ENCODE data around the gene SSBP3. TPM values are rescaled to one million over a fixed set of nuclear protein-coding genes. Genes with fewer than 3 reads are reported as not detected.
"Not testable (repeated sequence)": the region's sequence is repeated elsewhere in the genome, so short reads cannot be mapped to it uniquely, and the experiment has no call there.

Gene SSBP3
- total RNA-seq, 4 donors from 2014 or later: 19.0 to 35.2 (median 33.4) TPM

DNA sequence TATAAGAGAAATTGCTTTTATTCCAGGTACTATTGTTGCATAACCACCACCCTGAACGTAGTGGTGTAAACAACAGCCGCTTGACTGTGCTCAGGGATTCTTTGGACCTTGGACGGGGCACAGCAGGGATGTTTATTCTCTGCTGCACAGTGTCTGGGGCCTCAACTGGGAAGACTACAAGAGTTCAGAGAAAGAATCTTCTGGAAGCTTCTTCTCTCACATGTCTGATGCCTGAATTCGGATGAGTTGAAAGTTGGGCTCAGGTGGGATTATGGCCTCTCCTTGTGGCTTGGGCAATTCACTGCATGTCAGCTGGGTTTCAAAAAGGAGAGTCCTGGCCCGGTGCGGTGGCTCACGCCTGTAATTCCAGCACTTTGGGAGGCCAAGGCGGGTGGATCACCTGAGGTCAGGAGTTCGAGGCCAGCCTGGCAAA is 19.0 kb upstream of the SSBP3 start:
- DNase-seq: peak in 2 of 3 donors; percentile 69 to 84
- H3K36me3 ChIP-seq: no peaks in the 10 kb centered on the region
- no peaks in the 10 kb centered on the region for H3K27me3 ChIP-seq
- peak in 2 of 6 experiments; percentile 15 to 34 for TF ChIP-seq CTCF (IDR thresholded peaks at IDR 0.05)
- TF ChIP-seq POLR2A (IDR thresholded peaks at IDR 0.05): no peak
- H3K9me3 ChIP-seq: no peaks in the 10 kb centered on the region
- no peak overlapping the region for H3K4me3 ChIP-seq
- H3K27ac ChIP-seq: peak overlapping the region in 2 of 4 donors; percentile 68 to 84
- no peaks in the 10 kb centered on the region for H3K4me1 ChIP-seq

DNA sequence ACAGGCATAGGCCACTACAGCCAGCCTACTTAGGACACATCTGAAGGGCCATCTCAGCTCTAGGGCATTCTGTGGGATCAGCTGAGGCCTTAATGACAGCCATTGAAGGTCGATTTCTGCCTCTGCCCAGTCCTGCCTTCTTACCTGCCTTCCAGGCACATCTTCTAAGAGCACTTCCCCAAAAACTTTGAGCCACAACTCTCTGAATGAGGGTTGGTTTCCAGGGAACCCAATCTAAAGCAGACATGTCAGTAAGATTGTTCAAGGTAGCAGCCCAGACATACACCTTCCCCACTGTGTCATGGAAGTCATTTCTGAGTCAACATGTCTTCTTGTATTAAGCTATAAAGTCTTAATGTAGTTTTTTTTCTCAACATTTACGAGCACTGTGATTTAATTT is 18.2 kb upstream of the SSBP3 start:
- no peak for DNase-seq
- Histone ChIP-seq H3K4me1 (no peaks in the 10 kb centered on the region), H3K27me3 (no peaks in the 10 kb centered on the region), H3K9me3 (no peaks in the 10 kb centered on the region), H3K4me3 (no peak overlapping the region), H3K27ac (peak overlapping the region in 1 of 4 donors; percentile 68), H3K36me3 (no peaks in the 10 kb centered on the region)
- TF ChIP-seq CTCF (IDR thresholded peaks at IDR 0.05): no peak
- TF ChIP-seq POLR2A (IDR thresholded peaks at IDR 0.05): no peak

- Histone ChIP-seq H3K27me3 (no peaks in the 10 kb centered on the region), H3K4me1 (no peaks in the 10 kb centered on the region), H3K36me3 (no peaks in the 10 kb centered on the region), H3K9me3 (no peaks in the 10 kb centered on the region), H3K4me3 (no peak overlapping the region), H3K27ac (no peak overlapping the region)
- TF ChIP-seq CTCF (IDR thresholded peaks at IDR 0.05) (no peak), POLR2A (IDR thresholded peaks at IDR 0.05) (no peak)
- DNase-seq: no peak
Observed at GRCh38 chr1:54421101-54421504, 14.9 kb upstream of the SSBP3 start.

- not testable (repeated sequence) for H3K27me3 ChIP-seq, H3K36me3 ChIP-seq, DNase-seq, H3K4me1 ChIP-seq, H3K4me3 ChIP-seq, H3K9me3 ChIP-seq
- peak in 1 of 6 experiments; percentile 2 for TF ChIP-seq CTCF (IDR thresholded peaks at IDR 0.05)
- H3K27ac ChIP-seq: peak overlapping the region in 1 of 4 donors; percentile 59
Observed at GRCh38 chr1:54418598-54418997, 12.4 kb upstream of the SSBP3 start.

DNA sequence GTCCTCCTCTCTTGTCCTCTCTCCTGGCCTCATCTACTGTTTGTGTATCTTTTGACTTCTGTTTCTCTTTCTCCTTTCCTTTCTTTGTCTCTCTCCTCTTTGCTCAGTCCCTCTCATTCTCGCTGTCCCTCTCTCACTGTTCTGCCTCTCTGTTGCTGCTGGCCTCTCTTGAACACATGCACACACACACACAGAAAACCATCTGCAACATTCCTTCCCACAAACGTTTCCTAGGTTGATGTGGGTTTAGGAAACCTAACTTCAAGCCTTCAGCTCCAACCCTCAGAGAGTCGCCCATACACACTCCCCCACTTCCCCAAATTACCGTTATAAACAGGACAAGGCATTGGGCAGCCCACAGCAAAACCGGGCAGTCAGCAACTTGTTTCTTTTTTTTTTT is 10.9 kb upstream of the SSBP3 start:
- no peak for DNase-seq
- H3K27ac ChIP-seq: no peak overlapping the region
- no peaks in the 10 kb centered on the region for H3K9me3 ChIP-seq
- H3K4me3 ChIP-seq: no peak overlapping the region
- no peaks in the 10 kb centered on the region for H3K27me3 ChIP-seq
- peaks cover 0 to 11% (median 0%) of the 10 kb centered on the region in 4 donors for H3K4me1 ChIP-seq
- H3K36me3 ChIP-seq: no peaks in the 10 kb centered on the region
- TF ChIP-seq CTCF (IDR thresholded peaks at IDR 0.05): no peak
- TF ChIP-seq POLR2A (IDR thresholded peaks at IDR 0.05): no peak

DNA sequence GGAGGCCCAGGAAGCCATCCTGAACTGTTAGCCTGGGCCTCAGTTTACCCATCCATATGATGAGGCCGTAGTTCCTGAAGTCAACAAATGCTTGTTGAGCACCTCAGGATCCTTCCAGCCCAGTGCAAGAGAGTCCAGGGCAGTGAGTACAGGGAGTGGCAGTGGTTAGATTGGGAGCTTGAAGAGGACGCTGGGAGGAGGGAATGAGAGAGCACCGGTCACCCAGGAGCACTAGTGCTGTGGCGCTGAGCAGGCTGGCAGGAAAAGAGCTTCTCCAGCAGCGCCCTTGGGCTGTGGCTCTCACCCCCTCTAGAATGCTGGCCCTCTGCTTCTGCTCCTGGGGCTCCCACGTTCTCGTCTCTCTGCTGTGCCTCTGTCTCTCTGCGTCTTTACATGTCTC is 10.2 kb upstream of the SSBP3 start:
- no peaks in the 10 kb centered on the region for H3K9me3 ChIP-seq
- no peak overlapping the region for H3K4me3 ChIP-seq
- peaks cover 0 to 11% (median 0%) of the 10 kb centered on the region in 4 donors for H3K4me1 ChIP-seq
- no peak overlapping the region for H3K27ac ChIP-seq
- no peaks in the 10 kb centered on the region for H3K36me3 ChIP-seq
- peak in 1 of 3 donors; percentile 58 for DNase-seq
- TF ChIP-seq CTCF (IDR thresholded peaks at IDR 0.05) (no peak), POLR2A (IDR thresholded peaks at IDR 0.05) (no peak)
- no peaks in the 10 kb centered on the region for H3K27me3 ChIP-seq
